Endothelial cell of hepatic sinusoid (primary cell): Measurements from ENCODE around the gene NUP210.
"Not testable (repeated sequence)": the region's sequence is repeated elsewhere in the genome, so short reads cannot be mapped to it uniquely, and the experiment has no call there.

ENCODE experiments used
- in situ Hi-C: cut with HindIII; loops from 2 replicates; pipeline ENCODE4 v1.10.0; 2017; ENCODE audit warnings: low sequenced_read_pairs

Gene NUP210

GRCh38 chr3:13430411-13430875, 10.3 kb upstream of the NUP210 start:
- in situ Hi-C loops, result not testable (repeated sequence)

GRCh38 chr3:13429631-13430291, 9.6 kb upstream of the NUP210 start:
- in situ Hi-C loops, result no loop called here

- in situ Hi-C loops, result not testable (repeated sequence)
Observed at GRCh38 chr3:13428678-13429077, 8.6 kb upstream of the NUP210 start.

GRCh38 chr3:13427662-13428603, 7.8 kb upstream of the NUP210 start:
- in situ Hi-C loops, result no loop called here

- in situ Hi-C loops, result no loop called here
Observed at GRCh38 chr3:13426591-13426990, 6.5 kb upstream of the NUP210 start.

- in situ Hi-C loops, result no loop called here
Observed at GRCh38 chr3:13425689-13426088, 5.6 kb upstream of the NUP210 start.

GRCh38 chr3:13424865-13425617, 4.9 kb upstream of the NUP210 start:
- in situ Hi-C loops, result no loop called here

- in situ Hi-C loops, result no loop called here
Observed at GRCh38 chr3:13424141-13424844, 4.2 kb upstream of the NUP210 start.

- in situ Hi-C loops, result no loop called here
Observed at GRCh38 chr3:13420831-13421765, 976 bp upstream of the NUP210 start.

- in situ Hi-C loops, result loop anchor here (5.0 kb wide), 1 partner anchor 92 kb away; no protein-coding TSS in a partner anchor
Observed at GRCh38 chr3:13419505-13420044, 547 bp downstream of the NUP210 start.

GRCh38 chr3:13417166-13417947, 2.8 kb downstream of the NUP210 start:
- in situ Hi-C loops, result loop anchor here (5.0 kb wide), 1 partner anchor 90 kb away; no protein-coding TSS in a partner anchor

- in situ Hi-C loops, result loop anchor here (5.0 kb wide), 1 partner anchor 89 kb away; no protein-coding TSS in a partner anchor
Observed at GRCh38 chr3:13415997-13416793, 3.9 kb downstream of the NUP210 start.

GRCh38 chr3:13415236-13415986, 4.7 kb downstream of the NUP210 start:
- in situ Hi-C loops, result loop anchor here (5.0 kb wide), 1 partner anchor 88 kb away; no protein-coding TSS in a partner anchor

GRCh38 chr3:13414040-13414729, 5.9 kb downstream of the NUP210 start:
- in situ Hi-C loops, result no loop called here

GRCh38 chr3:13411186-13411860, 8.8 kb downstream of the NUP210 start:
- in situ Hi-C loops, result no loop called here
